ENCODE data around the gene ZNF670. TPM values are rescaled to one million over a fixed set of nuclear protein-coding genes. Genes with fewer than 3 reads are reported as not detected.

Gene ZNF670
- total and polyA plus RNA-seq, 4 donors = 0.74 to 2.3 (median 1.4) TPM

- 89% methylated on average over 15 of the region's 15 CpGs for WGBS
- peaks cover 5 to 26% (median 10%) of the 10 kb centered on the region in 4 donors for H3K9me3 ChIP-seq (ENCODE audit: control insufficient read depth in 4 of 4, low read length in 3 of 4)
- H3K36me3 ChIP-seq (ENCODE audit: control insufficient read depth in 4 of 4, insufficient read depth in 3 of 4, low read depth in 1 of 4, low read length in 3 of 4) = peaks cover 0 to 17% (median 11%) of the 10 kb centered on the region in 4 donors
- no peak overlapping the region for H3K4me3 ChIP-seq (ENCODE audit: low read depth in 1 of 3, low read length in 3 of 3)
- no peak for TF ChIP-seq NR2F2 (IDR thresholded peaks at IDR 0.05)
- no peak for TF ChIP-seq GABPA (IDR thresholded peaks at IDR 0.05 in 1 of 2, conservative IDR thresholded peaks at IDR 0.05 in 1 of 2)
- TF ChIP-seq HNF4G (IDR thresholded peaks at IDR 0.05) = no peak
- no peak for TF ChIP-seq YY1 (IDR thresholded peaks at IDR 0.05)
- no peak for TF ChIP-seq CTCF (IDR thresholded peaks at IDR 0.05; ENCODE audit: low read depth, low read length, missing input control)
- no peak for TF ChIP-seq FOXA2 (IDR thresholded peaks at IDR 0.05)
- no peak for TF ChIP-seq ZBTB33 (IDR thresholded peaks at IDR 0.05)
- no peak for TF ChIP-seq MAX (IDR thresholded peaks at IDR 0.05)
- no peak for TF ChIP-seq SP1 (IDR thresholded peaks at IDR 0.05)
- TF ChIP-seq EGR1 (IDR thresholded peaks at IDR 0.05; ENCODE audit: low read depth in 2 of 2) = no peak
- no peak for TF ChIP-seq REST (IDR thresholded peaks at IDR 0.05)
- no peak for TF ChIP-seq RAD21 (IDR thresholded peaks at IDR 0.05)
- no peak for TF ChIP-seq HNF4A (conservative IDR thresholded peaks at IDR 0.05)
- TF ChIP-seq JUND (IDR thresholded peaks at IDR 0.05) = no peak
- TF ChIP-seq TAF1 (conservative IDR thresholded peaks at IDR 0.05) = no peak
- no peak for TF ChIP-seq FOXA1 (IDR thresholded peaks at IDR 0.05)
- TF ChIP-seq ATF3 (IDR thresholded peaks at IDR 0.05) = no peak
- no peak for TF ChIP-seq RXRA (IDR thresholded peaks at IDR 0.05)
- no peaks in the 10 kb centered on the region for H3K27me3 ChIP-seq (ENCODE audit: control insufficient read depth in 4 of 4, insufficient read depth in 4 of 4, low read length in 3 of 4)
- DNase-seq (ENCODE audit: low spot score) = no peak
- no peak overlapping the region for H3K27ac ChIP-seq (ENCODE audit: low read depth in 1 of 2, low read length in 2 of 2)
- H3K4me1 ChIP-seq (ENCODE audit: control insufficient read depth in 4 of 4, insufficient read depth in 4 of 4, low read length in 3 of 4) = peaks cover 2 to 15% (median 2%) of the 10 kb centered on the region in 4 donors
- no peak overlapping the region for H3K9ac ChIP-seq (ENCODE audit: low read depth in 1 of 2, low read length in 2 of 2)
These were observed 27.4 kb upstream of the ZNF670 start for GRCh38 chr1:247105966-247106365.

Measured in liver (tissue), 9 donors.